Upper lobe of left lung (tissue), 4 donors: ENCODE data around the gene FSTL5.

ENCODE experiments used
- EP300 ChIP-seq, 4 donors: sonication (generic); formaldehyde crosslinking; IDR thresholded peaks; one replicate each; pipeline ENCODE4 v1.5.1; 2017; ENCODE audit warnings: antibody characterized with exemption in 4 of 4, control low read depth in 2 of 4
- POLR2A ChIP-seq, 4 donors: fragments of 450-650 bp; IDR thresholded peaks; one replicate each; pipeline ENCODE4 v1.5.1; 2016 to 2017; ENCODE audit warnings: antibody characterized with exemption in 4 of 4, mild to moderate bottlenecking in 2 of 4
- POLR2AphosphoS5 ChIP-seq, 2 donors: sonication (generic); formaldehyde crosslinking; IDR thresholded peaks; one replicate each; pipeline ENCODE4 v1.5.1; 2017; ENCODE audit warnings: antibody characterized with exemption in 2 of 2
- TF ChIP-seq, protein P1 (sequence below), 6 experiments: fragments of 450-650 bp in 4 of 6; fragments of 200-600 bp in 2 of 6; sonication (generic) in 2 of 6; IDR thresholded peaks; one replicate each; pipeline ENCODE4 v1.5.1; 2016 to 2019; ENCODE audit warnings: antibody characterized with exemption in 6 of 6

DNA sequence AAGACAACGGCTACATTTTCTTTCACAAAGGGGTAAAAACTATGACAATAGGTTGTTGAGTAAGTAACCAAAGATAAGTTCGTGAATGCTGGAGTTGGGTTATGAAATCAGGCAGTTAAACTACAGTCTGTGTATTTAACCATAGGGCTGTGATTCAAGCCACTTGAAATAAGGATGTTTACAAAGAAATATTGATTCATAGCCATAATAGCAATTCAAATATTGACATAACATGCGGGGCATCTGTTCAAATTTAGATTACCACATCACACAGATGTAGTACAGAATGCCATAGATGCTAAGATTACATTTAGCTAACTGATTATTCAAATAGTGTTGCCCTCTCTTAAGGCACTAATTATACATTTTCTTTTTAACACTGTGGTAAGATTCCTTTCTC lies 364.1 kb downstream of the FSTL5 start:
- TF ChIP-seq, protein P1, sequence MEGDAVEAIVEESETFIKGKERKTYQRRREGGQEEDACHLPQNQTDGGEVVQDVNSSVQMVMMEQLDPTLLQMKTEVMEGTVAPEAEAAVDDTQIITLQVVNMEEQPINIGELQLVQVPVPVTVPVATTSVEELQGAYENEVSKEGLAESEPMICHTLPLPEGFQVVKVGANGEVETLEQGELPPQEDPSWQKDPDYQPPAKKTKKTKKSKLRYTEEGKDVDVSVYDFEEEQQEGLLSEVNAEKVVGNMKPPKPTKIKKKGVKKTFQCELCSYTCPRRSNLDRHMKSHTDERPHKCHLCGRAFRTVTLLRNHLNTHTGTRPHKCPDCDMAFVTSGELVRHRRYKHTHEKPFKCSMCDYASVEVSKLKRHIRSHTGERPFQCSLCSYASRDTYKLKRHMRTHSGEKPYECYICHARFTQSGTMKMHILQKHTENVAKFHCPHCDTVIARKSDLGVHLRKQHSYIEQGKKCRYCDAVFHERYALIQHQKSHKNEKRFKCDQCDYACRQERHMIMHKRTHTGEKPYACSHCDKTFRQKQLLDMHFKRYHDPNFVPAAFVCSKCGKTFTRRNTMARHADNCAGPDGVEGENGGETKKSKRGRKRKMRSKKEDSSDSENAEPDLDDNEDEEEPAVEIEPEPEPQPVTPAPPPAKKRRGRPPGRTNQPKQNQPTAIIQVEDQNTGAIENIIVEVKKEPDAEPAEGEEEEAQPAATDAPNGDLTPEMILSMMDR (IDR thresholded peaks at IDR 0.05) = no peak
- TF ChIP-seq POLR2AphosphoS5 (IDR thresholded peaks at IDR 0.05) (no peak), POLR2A (IDR thresholded peaks at IDR 0.05) (no peak), EP300 (IDR thresholded peaks at IDR 0.05) (no peak)
